ENCODE measurements around the gene TAC4. TPM values are rescaled to one million over a fixed set of nuclear protein-coding genes. Genes with fewer than 3 reads are reported as not detected.

Gene TAC4
- total and polyA plus RNA-seq, 9 of the 15 experiments (the other 6 are each of a cell fraction or from before 2014, with no cell fraction given): 0.17 TPM; not detected in 8

DNA sequence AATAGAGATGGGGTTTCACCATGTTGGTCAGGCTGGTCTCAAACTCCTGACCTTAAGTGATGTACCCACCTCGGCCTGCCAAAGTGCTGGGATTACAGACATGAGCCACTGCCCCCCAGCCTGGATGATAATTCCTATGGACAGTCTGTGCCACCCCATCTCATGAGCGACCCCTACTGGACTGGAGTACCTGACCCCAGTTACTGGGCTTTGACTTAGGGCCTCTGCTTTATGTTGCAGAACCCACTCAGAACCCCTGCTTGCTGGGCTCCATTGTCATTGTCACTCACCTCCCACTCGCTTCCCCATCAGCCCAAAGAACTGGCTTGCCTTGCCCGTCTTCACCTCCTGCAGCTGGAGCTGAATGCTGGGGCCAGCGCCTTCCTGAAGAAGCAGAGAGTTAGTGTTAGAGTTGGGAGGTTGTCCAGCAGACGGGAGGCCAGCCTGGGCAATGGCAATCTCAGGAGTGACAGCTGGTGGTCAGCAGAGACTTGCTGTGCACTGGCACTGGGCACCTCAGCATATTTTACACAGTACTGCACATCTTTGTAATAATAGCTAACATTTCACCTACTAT lies 4.0 kb downstream of the TAC4 start (continued):
- TF ChIP-seq, protein P1, sequence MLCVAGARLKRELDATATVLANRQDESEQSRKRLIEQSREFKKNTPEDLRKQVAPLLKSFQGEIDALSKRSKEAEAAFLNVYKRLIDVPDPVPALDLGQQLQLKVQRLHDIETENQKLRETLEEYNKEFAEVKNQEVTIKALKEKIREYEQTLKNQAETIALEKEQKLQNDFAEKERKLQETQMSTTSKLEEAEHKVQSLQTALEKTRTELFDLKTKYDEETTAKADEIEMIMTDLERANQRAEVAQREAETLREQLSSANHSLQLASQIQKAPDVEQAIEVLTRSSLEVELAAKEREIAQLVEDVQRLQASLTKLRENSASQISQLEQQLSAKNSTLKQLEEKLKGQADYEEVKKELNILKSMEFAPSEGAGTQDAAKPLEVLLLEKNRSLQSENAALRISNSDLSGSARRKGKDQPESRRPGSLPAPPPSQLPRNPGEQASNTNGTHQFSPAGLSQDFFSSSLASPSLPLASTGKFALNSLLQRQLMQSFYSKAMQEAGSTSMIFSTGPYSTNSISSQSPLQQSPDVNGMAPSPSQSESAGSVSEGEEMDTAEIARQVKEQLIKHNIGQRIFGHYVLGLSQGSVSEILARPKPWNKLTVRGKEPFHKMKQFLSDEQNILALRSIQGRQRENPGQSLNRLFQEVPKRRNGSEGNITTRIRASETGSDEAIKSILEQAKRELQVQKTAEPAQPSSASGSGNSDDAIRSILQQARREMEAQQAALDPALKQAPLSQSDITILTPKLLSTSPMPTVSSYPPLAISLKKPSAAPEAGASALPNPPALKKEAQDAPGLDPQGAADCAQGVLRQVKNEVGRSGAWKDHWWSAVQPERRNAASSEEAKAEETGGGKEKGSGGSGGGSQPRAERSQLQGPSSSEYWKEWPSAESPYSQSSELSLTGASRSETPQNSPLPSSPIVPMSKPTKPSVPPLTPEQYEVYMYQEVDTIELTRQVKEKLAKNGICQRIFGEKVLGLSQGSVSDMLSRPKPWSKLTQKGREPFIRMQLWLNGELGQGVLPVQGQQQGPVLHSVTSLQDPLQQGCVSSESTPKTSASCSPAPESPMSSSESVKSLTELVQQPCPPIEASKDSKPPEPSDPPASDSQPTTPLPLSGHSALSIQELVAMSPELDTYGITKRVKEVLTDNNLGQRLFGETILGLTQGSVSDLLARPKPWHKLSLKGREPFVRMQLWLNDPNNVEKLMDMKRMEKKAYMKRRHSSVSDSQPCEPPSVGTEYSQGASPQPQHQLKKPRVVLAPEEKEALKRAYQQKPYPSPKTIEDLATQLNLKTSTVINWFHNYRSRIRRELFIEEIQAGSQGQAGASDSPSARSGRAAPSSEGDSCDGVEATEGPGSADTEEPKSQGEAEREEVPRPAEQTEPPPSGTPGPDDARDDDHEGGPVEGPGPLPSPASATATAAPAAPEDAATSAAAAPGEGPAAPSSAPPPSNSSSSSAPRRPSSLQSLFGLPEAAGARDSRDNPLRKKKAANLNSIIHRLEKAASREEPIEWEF (CRISPR knock-in tag; IDR thresholded peaks at IDR 0.05): no peak
- peak; percentile 30 to 62 for TF ChIP-seq RAD21 (CRISPR knock-in tag; conservative IDR thresholded peaks at IDR 0.05 in 1 of 2, IDR thresholded peaks at IDR 0.05 in 1 of 2)

DNA sequence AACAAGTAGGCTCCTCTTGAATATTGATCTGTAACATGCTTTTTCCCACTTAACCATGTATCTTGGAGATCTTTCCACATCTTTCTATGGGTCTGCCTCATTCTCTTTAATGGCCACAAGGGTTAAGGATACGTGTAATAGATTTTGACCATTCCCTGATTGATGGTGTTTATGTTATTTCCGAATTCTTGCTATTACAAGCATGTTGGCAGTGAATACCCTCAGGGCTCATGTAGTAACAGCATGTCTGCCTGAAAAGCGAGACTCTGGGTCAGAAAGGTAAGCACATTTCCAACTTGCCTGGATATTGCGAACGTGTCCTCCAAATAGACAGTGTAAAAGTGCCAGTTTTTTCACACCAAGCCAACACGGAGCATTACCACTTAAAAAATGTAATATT lies 5.0 kb downstream of the TAC4 start:
- no peak overlapping the region for H3K27ac ChIP-seq (ENCODE audit: extremely low read depth, low read depth, low read length)
- H3K36me3 ChIP-seq (ENCODE audit: control insufficient read depth, insufficient read depth, low read length): no peaks in the 10 kb centered on the region
- in situ Hi-C loops (cut with MboI) (no loop called here), intact Hi-C loops (cut with micrococcal nuclease) (no loop called here)
- H4K20me1 ChIP-seq (replicated peaks; ENCODE audit: control insufficient read depth, insufficient read depth, low read length): 0 out of 2 replicates have a peak, but pooled peaks cover 2% of the 10 kb centered on the region
- FAIRE-seq (no peak), DNase-seq (ENCODE audit: extremely low read depth in 1 of 4, low spot score in 3 of 4) (no peak), ATAC-seq (no peak)
- H3K27me3 ChIP-seq (ENCODE audit: control insufficient read depth in 2 of 2, insufficient read depth in 2 of 2, low read length in 2 of 2): no peaks in the 10 kb centered on the region
- POLR2A ChIA-PET: no interaction called here
- peaks cover 4% of the 10 kb centered on the region for H3K9me1 ChIP-seq (ENCODE audit: control insufficient read depth, insufficient read depth, low read length)
- no peak overlapping the region for H2AFZ ChIP-seq (ENCODE audit: low read depth, low read length)
- H3K4me1 ChIP-seq (replicated peaks in 1 of 2; ENCODE audit: control insufficient read depth in 2 of 2, insufficient read depth in 2 of 2, low read length in 2 of 2): peaks cover 9 to 15% of the 10 kb centered on the region in 2 experiments; a peak in 4 of 5 replicates
- no peak overlapping the region for H3K4me3 ChIP-seq
- no TSS peak for BruUV-seq (replicated peaks)
- WGBS (ENCODE audit: insufficient coverage, low coverage, missing lambda C conversion rate): 71% methylated on average over 6 of the region's 6 CpGs
- H3K79me2 ChIP-seq (ENCODE audit: control insufficient read depth, insufficient read depth, low read length): no peaks in the 10 kb centered on the region
- CTCF ChIA-PET (ENCODE audit: low intra/inter-chr PET ratio): no interaction called here
- TF ChIP-seq PURB (CRISPR knock-in tag; IDR thresholded peaks at IDR 0.05; ENCODE audit: low read depth) (no peak), ZKSCAN1 (IDR thresholded peaks at IDR 0.05; ENCODE audit: low read depth, low read length) (no peak), U2AF2 (optimal IDR thresholded peaks at IDR 0.05; ENCODE audit: low read depth, low read length) (no peak), EWSR1 (IDR thresholded peaks at IDR 0.05; ENCODE audit: borderline replicate concordance, low read depth, partially characterized antibody) (no peak)
- TF ChIP-seq, protein P2, sequence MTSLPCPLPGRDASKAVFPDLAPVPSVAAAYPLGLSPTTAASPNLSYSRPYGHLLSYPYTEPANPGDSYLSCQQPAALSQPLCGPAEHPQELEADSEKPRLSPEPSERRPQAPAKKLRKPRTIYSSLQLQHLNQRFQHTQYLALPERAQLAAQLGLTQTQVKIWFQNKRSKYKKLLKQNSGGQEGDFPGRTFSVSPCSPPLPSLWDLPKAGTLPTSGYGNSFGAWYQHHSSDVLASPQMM (CRISPR knock-in tag; IDR thresholded peaks at IDR 0.05): no peak
- TF ChIP-seq, protein P3, sequence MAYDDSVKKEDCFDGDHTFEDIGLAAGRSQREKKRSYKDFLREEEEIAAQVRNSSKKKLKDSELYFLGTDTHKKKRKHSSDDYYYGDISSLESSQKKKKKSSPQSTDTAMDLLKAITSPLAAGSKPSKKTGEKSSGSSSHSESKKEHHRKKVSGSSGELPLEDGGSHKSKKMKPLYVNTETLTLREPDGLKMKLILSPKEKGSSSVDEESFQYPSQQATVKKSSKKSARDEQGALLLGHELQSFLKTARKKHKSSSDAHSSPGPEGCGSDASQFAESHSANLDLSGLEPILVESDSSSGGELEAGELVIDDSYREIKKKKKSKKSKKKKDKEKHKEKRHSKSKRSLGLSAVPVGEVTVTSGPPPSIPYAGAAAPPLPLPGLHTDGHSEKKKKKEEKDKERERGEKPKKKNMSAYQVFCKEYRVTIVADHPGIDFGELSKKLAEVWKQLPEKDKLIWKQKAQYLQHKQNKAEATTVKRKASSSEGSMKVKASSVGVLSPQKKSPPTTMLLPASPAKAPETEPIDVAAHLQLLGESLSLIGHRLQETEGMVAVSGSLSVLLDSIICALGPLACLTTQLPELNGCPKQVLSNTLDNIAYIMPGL (CRISPR knock-in tag; IDR thresholded peaks at IDR 0.05): no peak
- H3K4me2 ChIP-seq (ENCODE audit: insufficient read depth, low read length): no peak overlapping the region
- no peak overlapping the region for H3K9ac ChIP-seq (ENCODE audit: insufficient read depth in 1 of 2, low read depth in 2 of 2, low read length in 2 of 2)
- no peaks in the 10 kb centered on the region for H3K9me3 ChIP-seq (replicated peaks; ENCODE audit: control insufficient read depth, insufficient read depth, low read depth, low read length)

All from K562 (cell line).